Forelimb muscle (tissue), 1 donor: ENCODE measurements around the gene USHBP1. TPM values are rescaled to one million over a fixed set of nuclear protein-coding genes. Genes with fewer than 3 reads are reported as not detected.

Experiments
- DNase-seq: peaks from one replicate; pipeline ENCODE4 v3.0.0-alpha.2; 2013; ENCODE audit warnings: low read depth
- polyA plus RNA-seq: library from polyadenylated mRNA; unstranded; fragments of 120-200 nt; gene quantifications from one replicate; pipeline ENCODE4 v1.2.1, GENCODE V29; 2013; ENCODE audit not compliant: insufficient read length

Gene USHBP1
- polyA plus RNA-seq, 1 donor, result 5.6 TPM

DNA sequence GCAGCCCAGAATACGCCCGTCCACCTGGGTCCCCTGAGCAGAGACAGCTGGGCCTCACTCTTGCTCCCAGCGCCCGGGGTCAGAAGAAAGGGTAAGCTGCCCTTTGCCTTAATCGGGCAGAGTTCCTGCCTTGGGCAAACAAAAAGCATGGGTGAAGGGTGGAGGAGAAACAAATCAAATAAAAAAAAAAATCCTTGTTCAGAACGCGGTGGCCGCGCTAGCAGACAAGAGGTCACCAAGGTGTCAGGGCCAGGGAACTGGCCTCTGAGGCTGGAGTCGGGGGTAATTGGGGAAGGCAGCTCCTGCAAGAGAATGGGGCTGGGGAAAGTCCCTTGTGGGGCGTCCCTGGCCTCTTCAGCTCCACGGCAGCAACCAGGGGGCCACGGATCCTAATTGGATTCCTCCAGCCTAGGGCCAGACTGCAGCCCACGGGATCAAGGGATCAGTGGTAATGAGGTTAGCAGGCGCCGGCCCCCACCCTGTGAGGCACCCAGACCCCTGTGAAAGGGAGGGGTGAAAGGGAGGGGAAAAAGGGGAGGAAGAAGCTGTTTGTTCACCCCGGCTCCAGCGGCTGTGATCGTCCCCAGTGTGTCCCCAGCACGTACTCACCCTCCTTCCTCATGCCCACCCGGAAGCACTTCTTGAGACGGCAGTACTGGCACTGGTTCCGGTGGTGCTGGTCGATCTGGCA, 24.3 kb downstream of the USHBP1 start:
- no peak for DNase-seq

DNA sequence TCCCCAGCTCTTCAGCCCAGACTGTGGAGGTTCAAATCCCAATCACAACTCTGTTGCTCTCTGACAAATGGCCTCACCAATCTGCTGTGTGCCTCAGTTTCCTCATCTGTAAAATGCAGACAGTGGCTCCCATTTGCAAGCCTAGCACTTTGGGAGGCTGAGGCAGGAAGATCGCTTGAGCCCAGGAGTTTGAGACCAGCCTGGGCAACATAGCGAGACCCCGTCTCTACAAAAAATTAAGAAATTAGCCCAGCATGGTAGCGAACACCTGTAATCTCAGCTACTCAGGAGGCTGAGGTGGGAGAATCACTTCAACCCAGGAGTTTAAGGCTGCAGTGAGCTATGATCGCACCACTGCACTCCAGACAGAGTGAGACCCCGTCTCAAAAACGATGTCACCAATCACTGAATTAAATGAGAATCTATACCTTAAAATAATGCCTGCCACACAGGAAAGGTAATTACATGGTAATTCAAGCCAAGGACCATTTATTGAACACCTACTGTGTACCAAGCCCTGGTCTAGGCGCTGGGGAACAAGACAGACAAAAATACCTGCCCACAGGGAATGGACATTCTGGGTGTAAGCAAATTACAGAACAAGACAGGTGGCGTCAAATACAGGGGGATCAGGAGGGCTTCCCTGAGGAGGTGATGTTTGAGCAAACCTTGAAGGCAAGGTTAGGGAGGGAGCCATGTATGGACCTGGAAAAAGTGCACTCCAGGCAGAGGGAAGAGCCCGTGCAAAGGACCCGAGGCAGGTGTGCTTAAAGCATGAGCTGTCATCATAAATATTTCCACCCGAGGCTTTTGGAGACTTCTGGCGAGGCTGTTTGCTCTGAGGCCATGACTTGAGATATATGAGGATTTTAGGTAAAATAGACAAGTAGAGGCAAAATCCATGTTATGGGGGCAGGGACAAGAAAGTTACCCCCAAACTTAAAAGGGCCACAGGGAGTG, 26.5 kb downstream of the USHBP1 start:
- DNase-seq, result no peak

DNA sequence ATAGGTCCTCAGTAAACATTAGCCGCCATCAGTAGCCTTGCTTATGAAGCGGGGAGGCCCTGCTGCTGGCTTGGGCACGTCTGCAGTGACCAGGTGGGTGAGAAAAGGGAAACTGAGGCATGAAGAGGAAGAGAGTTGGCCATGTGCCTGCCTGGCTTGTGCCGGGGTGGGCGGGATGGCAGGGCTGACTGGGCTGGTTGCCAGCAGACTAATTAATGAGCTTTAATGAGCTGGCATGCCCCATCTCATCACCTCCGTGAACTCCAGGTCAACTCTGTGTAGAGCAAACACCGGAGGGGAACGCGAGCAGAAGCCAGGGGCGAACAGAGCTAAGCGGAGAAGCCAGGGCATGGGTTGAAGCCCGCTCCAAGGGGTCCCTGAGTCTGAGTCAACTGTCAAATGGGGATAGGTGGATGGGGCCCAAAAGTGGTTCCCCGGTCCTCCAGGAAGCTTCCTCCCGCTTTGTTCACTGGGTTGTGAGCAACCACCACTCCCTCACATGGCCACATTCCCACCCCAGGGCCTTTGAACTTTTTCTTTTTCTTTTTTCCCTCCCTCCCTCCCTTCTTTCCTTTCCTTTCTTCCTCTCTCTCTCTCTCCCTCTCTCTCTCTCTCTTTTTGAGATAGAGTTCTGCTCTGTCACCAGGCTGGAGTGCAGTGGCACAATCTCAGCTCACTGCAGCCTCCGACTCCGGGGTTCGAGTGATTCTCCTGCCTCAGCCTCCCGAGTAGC, 27.6 kb downstream of the USHBP1 start:
- no peak for DNase-seq

DNA sequence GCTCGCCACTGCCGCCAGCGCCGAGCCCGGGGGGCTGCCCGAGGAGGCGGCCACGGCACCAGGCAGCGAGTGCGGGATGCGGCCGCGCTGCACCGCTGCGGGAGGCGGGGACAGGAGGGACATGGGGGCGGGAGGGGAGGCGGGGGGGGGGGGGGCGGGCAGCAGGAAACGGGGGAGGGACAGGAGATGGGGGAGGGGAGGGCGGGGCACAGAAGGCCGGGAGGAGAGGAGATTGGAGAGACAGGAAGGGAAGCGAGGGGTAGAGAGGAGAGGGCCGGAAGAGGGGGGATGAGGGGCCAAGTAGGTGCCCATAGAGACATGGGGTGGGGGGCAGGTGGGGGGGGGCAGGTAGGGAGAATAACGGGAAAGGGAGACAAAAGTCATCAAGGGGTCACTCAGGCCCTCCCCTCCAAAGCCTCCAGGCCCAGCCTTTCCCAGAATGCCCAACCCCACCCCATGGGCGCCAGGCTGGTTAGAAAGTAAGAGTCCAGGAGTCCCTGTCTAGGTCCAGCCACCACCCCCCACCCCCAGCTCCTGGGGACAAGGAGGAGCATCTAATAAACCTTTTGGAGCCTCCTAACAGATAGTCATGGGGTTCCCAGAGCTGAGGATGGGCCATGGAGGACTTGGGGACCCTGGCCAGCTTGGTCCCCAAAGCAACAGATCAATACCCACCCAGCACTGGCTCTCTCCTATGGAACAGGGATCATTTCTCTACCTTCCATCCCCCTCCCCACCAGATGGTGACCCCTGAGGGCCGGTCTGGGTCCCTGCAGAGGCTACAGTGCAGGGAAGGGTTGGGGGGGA, 28.4 kb downstream of the USHBP1 start:
- no peak for DNase-seq

DNA sequence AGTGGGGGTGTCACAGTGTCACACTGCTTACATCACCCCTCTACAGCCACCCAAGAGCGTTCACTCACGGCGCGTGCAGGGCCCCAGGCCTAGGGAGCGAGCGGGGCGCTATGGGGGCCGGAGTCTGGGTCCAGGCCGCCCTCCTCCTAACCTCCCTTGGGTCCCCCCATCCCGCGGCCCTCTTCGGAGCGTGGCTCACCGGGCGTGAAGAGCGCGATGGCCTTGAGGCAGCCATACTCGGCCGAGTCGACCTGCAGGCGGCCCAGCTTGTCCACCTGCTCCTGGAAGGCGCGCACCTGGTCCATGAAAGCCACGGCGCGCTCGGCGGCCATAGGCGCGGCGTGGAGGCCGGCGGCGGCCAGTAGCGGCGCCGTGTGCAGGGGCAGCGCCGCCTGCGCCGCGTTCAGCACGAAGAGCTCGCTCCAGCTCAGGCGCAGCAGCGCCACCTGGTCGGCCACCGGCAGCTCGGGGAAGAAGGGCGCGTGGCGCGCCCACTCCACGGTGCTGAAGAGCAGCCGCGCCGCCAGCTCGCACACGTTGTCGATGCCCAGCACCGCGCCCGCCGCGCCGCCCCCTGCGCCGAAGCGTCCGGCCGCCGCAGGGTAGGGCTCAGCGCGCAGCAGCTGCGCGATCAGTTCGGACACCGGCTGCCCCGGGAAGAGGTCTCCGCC, 29.1 kb downstream of the USHBP1 start:
- peak; percentile 51 for DNase-seq

DNA sequence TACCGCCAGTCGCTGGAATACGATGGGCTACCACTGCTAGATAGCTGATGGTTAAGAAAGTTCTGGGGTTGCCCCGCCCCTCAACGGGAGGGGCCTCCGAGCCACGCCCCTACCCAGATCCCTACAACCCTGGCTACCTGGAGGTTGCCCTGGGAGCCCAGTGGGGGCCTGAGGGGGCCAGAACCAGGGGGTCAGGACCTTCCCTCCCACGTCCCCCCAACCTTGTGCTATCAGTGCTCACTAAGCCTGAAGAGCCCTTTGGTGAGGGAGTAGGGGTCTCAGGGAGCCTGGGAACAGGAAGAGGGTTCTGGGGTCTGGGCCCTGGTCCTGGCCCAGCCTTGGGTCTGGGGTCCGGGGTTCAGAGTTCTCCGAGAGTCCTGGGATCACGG, 29.6 kb downstream of the USHBP1 start:
- DNase-seq, result no peak

DNA sequence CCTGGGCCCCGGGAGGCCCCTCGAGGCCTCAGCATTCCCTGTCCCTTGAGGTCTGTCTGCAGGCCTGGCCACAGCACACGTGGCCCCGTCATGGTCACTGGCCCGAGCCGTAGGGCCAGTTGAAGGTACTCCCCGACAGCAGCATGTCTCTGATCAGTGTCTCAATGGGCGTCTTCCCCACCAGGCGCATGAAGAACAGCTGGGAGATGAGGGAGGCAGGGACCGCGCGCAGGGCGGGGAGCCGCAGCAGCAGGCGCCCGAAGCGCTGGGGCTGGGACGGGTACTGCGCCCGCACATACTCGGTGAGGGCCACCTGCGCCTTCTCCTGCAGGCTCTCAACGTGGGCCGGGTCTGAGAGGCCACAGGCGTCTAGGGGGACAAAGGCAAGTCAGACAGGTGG, 32.3 kb downstream of the USHBP1 start:
- no peak for DNase-seq

DNA sequence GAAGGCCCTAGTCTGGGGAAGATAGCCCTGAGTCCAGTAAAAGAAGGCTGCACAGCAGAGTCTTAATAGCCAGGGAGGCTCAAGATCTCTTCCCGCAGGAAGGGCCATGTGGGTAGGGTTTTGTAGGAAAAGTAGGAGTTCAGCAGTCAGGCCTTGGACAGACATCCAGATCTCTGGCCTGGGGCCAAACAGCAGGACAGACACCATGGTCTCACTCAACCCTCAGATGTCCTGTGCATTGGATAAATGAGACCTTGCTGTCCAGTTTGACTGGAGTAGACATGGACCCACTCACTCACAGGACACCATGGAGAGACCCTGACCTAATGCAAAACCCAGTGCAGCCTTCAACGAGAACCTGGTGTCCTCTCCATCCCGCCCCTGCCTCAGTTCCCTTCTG, 34.7 kb downstream of the USHBP1 start:
- no peak for DNase-seq

DNA sequence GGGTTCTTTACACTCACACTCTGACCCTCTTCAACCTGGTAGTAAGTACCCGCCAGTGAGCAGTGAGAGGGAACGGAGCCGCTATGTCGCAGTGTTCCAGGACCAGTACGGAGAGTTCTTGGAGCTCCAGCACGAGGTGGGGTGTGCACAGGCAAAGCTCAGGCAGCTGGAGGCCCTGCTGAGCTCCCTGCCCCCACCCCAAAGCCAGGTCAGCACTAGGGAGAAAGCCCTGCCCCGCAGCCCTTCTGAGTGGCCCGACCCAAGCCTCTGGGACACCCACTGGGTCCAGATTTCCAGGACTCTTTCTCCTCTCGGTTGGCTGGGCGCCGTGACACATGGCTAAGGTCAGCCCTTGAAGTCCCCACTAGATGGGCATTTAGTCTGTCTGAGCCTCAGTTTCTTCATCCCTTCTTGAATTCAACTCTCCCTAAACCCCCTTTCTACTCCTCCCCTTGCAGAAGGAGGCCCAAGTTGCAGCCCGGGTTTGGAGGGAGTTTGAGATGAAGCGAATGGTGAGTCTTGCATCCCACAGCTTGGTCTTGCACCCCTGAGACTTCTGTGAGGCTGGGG, 36.7 kb downstream of the USHBP1 start:
- DNase-seq, result no peak

DNA sequence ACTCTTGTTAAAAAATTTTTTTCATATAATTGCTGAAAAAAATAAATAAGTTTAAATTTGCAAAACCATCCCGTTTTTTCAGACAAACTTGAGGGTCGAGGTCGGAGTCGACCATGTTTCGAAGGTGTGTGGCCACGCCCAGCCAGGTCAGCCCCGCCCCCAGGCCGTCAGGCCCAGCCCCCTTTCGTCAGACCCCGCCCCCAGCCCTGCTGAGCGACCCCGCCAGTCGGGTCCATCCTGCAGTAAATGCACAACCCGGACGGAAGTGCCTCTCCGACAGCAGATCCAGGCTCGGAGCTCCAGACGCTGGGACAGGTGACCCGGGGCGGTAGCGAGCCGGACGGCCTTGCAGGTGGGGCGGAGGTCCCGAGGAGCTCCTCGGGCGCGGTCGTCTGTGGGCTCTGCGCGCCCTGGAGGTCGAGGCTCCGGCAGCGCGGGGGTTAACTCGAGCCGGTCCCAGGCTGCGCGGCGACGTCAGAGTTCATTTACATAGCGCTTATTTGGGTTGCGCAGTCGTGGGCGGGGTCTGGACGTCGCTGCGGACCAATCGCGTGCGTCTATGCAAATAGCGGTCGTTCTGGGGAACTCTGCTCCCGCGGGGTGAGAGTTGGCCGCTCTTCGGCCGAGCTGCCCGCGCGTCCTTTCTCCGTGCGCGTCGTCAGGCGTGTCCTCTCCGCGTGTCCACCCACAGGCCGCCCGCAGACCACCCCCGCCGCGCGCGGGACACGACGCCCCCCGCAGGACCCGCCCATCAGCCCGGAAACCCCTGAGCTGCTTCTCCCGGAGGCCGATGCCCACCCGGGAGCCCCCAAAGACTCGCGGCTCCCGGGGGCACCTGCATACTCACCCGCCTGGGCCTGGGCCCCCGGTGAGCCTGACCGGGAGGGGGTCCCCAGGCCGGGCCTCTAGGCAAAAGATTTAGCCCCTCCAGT, 38.3 kb downstream of the USHBP1 start, which contains the start of gene OCEL1:
TSS of gene OCEL1 (plus strand) at position 225 of the 932 bp plus-strand sequence. CDS start at position 247, 22 bp downstream.
- DNase-seq, result peak; percentile 94

DNA sequence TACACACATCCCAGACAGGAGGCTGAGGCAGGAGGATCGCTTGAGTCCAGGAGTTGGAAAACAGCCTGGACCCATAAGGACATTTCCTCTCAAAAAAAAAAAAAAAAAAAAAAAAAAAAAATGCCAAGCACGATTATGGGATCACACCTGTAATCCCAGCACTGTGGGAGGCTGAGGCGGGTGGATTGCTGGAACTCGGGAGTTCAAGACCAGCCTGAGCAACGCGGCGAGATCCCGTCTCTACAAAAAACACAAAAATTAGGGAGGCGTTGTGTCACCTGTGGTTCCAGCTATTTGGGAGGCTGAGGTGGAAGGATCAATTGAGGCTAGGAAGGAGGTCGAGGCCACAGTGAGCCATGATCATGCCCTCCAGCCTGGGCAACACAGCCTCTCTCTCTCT, 39.5 kb downstream of the USHBP1 start:
- DNase-seq, result no peak

DNA sequence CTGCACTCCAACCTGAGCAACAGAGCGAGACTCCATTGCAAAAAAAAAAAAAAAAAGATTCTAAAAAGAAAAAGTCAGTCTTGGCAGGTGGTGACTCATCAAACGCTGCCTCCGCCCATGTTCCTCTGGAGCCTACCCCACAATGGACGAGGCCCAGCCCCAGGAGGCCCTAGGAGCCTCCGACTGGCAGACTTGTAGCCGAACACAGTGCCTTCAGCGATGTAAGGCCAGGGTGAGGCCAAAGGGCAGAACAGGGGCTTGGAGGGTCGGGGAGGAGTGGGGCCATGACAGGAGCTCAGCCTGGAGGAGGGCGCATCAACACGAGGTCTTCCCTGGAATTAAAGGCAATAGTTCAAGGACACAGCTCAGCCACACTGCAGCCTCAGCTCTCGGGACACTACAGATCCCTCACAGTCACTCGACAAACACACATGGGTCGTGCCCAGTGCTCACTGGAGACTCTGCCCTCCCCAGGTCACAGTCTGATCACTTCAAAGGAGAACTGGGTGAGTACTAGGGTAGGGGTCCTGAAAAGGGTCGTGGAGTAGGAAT, 44.3 kb downstream of the USHBP1 start:
- no peak for DNase-seq

DNA sequence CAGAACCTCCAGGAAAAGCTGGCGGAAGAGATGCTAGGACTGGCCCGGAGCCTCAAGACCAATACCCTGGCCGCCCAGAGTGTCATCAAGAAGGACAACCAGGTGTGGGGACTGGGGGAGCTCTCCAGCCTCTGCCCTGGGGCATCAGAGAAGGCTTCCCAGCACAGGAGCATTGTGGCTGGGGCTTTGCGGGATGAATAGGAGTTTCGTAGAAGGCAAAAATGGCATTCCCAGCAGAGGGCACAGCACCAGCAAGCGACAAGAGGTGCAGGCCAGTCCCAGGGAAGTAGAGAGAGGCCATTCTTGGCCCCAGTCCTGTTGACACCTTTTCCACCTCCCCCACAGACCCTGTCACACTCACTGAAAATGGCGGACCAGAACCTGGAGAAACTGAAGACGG, 45.3 kb downstream of the USHBP1 start:
- DNase-seq, result no peak

DNA sequence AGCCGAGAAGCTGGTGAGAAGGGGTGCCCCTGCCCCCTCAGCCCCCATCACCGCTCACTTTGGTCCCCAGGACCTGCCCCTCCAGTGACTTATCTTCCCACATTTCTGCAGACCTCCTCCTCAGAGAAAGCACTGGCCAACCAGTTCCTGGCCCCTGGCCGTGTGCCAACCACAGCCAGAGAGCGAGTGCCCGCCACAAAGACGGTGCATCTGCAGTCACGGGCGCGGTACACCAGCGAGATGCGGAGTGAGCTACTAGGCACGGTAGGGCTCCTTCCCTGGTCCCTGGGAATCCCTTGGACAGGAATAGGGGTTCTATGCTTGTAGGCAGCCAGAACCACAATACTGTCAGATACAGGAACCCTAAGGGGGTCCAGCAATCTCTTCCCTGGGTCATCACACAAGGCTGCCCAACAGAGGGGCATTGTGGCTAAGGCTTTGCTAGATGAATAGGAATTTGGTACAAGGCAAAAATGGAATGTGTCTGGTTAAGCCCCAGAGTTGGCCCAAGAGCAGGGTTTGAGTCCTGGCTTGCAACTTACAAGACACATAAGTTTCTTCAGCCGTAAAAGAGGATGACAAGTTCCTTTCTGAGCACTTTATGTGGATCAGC, 48.4 kb downstream of the USHBP1 start:
- DNase-seq, result no peak

DNA sequence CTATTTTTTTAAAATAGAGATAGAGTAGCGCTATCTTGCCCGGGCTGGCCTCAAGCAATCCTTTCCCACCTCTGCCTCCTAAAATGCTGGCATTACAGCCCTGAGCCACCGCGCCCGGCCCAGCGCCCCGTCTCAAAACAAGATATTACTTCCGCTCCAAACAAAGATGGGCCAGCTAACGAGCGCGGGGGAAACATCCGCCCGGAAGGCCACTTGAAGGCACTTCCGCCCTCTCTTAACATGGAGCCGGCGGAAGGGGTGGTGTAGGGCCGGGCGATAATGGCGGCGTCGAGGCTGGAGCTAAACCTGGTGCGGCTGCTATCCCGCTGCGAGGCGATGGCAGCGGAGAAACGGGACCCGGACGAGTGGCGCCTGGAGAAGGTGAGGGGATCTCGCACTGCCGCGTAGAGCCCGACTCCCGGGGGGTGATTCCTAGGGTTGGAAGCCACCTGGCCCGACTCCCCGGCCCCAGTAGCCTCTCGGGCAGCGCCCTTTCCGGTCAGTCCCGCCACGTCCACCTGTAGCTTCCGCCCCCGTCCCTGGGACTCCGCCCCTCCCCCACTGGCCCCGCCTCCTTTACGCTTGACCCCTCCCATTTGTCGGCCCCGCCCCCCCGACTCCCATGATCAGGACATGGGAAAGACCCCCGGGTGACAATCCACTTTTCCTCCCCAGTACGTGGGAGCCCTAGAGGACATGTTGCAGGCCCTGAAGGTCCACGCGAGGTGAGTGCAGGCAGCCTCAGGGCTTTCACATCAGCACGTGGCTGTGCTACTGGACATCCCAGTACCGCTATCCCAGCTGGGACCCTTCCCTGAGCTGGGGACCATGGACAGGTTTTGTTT, 49.2 kb downstream of the USHBP1 start, which contains the start of gene USE1:
TSS of gene USE1 (plus strand) at position 231 of the 845 bp plus-strand sequence. CDS start at position 280, 49 bp downstream.
- peak; percentile 79 for DNase-seq

DNA sequence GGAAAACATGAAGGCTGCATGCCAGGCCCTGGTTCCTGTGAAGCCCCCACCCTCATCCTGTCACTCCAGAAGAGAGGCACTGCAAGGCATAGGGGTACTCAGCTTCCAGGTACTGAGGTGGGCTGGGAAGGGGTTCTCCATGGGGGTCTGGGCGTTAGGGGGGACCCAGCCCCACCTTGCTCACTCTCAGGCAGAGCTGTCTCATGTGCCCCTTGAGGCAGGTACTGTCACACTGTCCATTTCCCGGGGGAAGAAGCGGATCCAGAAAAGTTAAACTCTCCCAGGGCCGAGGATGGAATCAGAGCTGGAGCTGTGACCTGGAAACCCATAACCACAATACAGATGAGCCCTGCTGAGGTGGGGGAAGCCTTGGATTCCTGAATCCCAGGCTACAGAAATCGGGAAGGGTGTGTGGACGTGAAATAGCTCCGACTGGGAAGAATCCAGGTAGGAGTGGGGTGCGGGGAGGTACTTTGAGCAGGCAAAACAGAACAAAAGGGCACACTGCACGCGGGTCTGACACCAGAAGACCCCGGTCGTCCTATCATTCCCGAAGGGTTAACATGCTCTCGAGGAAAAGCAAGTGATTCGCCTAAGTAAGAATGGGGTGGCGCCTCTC, 49.9 kb downstream of the USHBP1 start:
- DNase-seq, result no peak

DNA sequence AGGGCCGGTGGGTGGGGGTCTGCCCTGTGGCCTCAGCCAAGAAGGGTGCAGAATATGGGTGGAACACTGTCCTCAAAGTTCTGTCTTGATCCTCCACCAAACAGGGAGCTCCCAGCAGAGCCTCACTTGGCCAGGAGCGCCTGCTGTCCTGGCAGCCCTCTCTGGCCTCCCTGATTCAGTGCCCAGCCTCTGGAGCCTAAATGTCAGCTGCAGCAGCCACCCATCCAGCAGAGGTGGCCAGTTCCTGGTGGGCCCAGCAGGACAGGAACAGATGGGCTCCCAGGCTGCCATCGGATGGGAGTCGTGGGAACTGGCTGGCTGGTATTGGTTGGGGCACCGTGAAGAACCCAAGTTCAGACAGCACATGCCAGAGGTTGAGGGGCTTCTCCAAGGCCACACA, 51.2 kb downstream of the USHBP1 start:
- DNase-seq, result no peak
